Measurements from ENCODE around the gene CIB2.
A peak's percentile ranks its signal among the peaks of the same experiment; 100 is the strongest.
"Not testable (repeated sequence)": the region's sequence is repeated elsewhere in the genome, so short reads cannot be mapped to it uniquely, and the experiment has no call there.

The CIB2 gene

GRCh38 chr15:78159395-78159794 is 28.1 kb upstream of the CIB2 start:
- TF ChIP-seq POLR2A (IDR thresholded peaks at IDR 0.05; ENCODE audit: low read depth, low read length): no peak
- FAIRE-seq: no peak
- DNase-seq (ENCODE audit: insufficient read length, low spot score): no peak

DNA sequence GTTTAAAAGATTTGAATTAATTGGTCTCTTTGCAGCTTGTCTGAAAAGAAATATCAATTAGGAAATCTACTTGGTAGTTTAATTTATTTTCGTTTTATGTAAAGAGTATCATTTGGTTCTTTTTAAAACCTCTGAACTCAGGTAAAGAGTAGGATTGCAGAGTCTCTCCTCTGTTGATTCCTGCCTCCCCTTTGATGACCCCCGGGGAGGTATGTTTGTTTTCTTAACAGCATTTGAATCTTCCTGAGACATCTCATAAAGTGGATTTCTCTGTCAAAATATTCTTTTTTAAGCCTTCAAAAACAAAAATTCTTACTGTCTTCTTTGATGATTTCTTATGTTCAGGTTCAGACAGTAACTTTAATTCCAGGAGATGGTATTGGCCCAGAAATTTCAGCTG is 26.0 kb upstream of the CIB2 start:
- TF ChIP-seq POLR2A (IDR thresholded peaks at IDR 0.05; ENCODE audit: low read depth, low read length): no peak
- no peak for DNase-seq (ENCODE audit: insufficient read length, low spot score)
- no peak for FAIRE-seq

DNA sequence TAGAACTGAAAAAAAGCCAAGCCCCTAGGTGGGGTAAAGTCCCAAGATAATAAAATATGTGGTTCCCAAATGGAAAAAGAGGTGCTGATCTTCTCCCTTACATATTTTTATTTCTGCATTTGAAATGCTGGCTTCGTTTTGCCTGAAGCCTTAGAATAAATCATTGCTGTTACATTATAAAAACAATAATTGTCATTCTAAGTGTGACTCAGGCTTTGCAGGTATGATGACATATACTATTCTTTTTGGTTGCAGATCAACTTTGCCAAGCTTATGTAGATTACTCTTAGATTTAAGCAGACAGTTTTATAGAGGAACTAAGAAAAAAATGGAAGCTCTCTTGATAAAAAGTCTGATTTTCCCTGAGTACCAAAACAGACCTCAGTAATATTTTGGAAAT is 25.4 kb upstream of the CIB2 start:
- FAIRE-seq (no peak), DNase-seq (ENCODE audit: insufficient read length, low spot score) (no peak)
- TF ChIP-seq POLR2A (IDR thresholded peaks at IDR 0.05; ENCODE audit: low read depth, low read length): no peak

DNA sequence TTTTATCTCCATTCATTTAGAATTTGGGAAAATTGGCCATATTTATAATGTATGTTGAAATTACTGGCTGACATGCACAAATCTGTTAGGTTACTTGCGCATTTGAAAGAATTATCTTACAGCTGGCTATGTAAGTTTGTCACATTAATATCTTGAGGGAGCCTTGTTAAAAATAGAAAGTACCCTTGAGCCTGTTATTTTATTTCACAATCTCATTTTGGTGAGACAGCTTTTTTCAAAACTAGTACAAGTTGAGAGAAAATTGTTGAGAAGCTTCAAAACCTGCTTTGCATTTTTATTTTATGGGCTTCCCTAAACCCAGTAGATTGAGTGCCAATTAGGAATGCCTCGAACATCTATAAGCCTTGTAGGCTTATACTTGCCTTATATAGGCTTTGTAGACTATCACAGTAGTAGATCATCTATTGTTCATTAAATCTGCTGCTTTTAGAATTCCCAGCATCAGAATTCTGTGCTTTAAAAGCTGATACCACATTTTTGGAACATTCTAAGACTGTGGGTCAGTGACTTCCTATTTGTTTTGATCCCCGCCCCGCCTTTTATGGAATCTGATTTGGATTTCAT is 24.2 kb upstream of the CIB2 start:
- FAIRE-seq: no peak
- TF ChIP-seq POLR2A (IDR thresholded peaks at IDR 0.05; ENCODE audit: low read depth, low read length): no peak
- DNase-seq (ENCODE audit: insufficient read length, low spot score): no peak

- no peak for DNase-seq (ENCODE audit: insufficient read length, low spot score)
- no peak for TF ChIP-seq POLR2A (IDR thresholded peaks at IDR 0.05; ENCODE audit: low read depth, low read length)
- no peak for FAIRE-seq
Observed at GRCh38 chr15:78154955-78155354, 23.7 kb upstream of the CIB2 start.

DNA sequence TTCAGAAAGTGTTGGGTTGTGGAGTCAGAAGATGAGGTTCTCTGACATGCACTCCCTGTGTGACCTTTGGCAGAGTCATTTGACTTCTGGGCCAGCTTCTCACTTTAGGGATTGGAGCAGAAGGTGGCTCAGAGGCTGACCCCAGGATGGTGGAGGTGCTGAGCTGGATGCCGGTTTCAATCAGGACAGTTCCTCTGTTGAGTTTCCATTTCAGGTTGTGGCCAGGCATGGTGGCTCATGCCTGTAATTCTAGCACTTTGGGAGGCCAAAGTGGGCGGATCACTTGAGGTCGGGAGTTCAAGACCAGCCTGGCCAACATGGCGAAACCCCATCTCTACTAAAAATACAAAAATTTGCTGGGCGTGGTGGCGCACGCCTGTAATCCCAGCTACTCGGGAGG is 19.8 kb upstream of the CIB2 start:
- FAIRE-seq; DNase-seq (ENCODE audit: insufficient read length, low spot score): not testable (repeated sequence)

DNA sequence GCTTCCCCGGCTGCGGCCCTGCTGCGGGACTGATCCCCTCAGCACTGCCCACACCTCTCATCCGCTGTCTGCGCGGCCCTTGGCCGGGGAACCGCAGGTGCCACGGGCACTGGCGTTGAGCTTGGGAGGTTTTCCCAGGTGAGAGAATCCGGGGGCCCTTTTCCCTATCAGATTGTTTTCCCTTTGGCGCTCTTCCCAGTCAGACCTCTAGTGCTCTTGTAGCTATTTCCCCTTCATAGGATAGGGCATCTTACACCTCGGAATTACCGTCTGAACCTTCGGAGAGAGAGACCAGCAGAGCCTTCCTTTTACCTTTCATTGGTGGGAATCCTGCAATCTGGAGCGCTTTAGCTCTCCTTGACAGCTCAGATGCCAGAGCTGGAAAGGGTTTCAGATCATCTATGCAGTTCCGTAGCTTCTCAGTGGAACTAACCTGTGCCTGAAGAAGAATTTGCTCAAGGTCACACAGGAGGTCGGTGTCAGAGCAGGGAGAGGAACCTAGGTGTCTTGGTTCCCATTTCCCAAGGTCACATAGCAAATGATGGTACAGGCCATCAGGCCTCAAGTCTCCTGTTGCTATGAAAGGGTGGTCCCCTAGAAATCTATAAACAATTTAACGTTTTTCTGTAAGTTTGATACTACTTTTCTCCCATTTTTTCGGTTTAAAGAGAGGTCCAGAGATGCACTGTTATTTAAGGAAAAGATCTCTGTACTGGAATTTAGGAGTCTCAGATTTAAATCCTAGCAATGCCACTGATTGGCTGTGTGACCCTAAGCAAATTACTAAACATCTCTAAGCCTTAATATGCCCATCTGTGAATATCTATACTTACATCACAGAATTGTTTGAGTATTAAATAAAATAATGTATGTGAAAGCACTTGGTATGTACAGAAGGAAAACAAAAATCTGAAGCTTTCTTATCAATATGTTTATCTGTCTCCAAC is 18.8 kb upstream of the CIB2 start:
- FAIRE-seq: no peak
- TF ChIP-seq POLR2A (IDR thresholded peaks at IDR 0.05; ENCODE audit: low read depth, low read length): no peak
- no peak for DNase-seq (ENCODE audit: insufficient read length, low spot score)

GRCh38 chr15:78149068-78149804 is 18.0 kb upstream of the CIB2 start, which contains the start of gene IDH3A:
Gene IDH3A (plus strand): TSS chr15:78149362. CDS start chr15:78149404, 42 bp downstream.
- FAIRE-seq (no peak), DNase-seq (ENCODE audit: insufficient read length, low spot score) (peak; percentile 76)
- TF ChIP-seq POLR2A (IDR thresholded peaks at IDR 0.05; ENCODE audit: low read depth, low read length): peak; percentile 94

- FAIRE-seq: no peak
- TF ChIP-seq POLR2A (IDR thresholded peaks at IDR 0.05; ENCODE audit: low read depth, low read length): no peak
- DNase-seq (ENCODE audit: insufficient read length, low spot score): no peak
Observed at GRCh38 chr15:78148392-78149067, 17.3 kb upstream of the CIB2 start.

DNA sequence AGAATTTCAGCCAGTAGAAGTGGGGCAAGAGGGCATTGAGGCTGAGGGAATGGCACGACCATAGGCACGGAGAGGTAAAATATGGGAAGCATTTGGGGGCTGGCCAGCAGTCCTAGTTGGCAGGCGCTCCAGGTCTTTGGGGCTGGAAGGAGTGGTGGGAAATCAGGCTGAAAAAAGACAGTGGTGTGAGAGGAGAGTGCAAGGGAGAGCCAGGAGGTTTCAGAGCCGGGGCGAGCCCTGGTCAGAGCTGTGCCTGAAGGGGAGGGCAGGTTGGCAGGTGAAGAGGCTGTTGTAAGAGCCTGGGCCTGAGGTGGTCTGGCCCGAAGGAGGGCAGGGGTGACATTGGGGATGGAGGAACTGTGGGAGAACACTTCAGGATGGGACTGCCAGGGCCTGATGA is 16.3 kb upstream of the CIB2 start:
- DNase-seq (ENCODE audit: insufficient read length, low spot score) (no peak), FAIRE-seq (no peak)
- no peak for TF ChIP-seq POLR2A (IDR thresholded peaks at IDR 0.05; ENCODE audit: low read depth, low read length)

DNA sequence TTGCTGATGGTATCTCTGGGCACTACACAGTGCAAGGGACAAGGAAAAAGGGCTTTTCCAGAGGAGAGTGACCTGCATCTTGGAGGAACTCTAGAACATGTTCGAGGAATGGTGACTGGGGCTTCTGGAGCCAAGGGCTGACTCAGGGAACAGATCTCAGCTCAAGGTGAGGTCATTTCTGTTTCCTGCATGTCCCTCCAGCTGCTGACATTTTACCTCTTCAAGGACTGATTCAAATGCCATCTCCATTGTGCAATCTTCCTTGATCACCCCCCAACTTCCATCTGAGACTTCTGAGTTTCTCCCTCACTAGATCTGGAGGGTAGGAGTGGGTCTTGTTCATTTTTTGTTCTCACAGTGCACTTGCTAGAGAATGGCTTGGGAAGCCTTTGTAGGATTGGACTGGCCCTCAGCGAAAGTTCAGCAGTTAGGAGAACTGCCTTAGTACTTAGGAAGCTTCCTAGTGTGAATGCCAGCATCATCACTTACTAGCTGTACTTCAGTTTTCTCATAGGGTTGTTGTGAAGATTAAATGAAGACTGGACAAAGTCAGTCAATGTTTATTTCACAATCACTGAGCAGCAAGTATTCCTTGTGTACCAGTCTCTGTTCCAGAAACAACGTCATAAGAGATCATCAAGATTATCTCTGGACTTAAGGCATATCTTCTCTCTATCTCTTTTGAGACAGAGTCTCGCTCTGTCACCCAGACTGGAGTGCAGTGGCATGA is 15.3 kb upstream of the CIB2 start:
- DNase-seq (ENCODE audit: insufficient read length, low spot score) (no peak), FAIRE-seq (no peak)
- TF ChIP-seq POLR2A (IDR thresholded peaks at IDR 0.05; ENCODE audit: low read depth, low read length): no peak

GRCh38 chr15:78142332-78142731 is 11.1 kb upstream of the CIB2 start:
- TF ChIP-seq POLR2A (IDR thresholded peaks at IDR 0.05; ENCODE audit: low read depth, low read length): no peak
- FAIRE-seq (no peak), DNase-seq (ENCODE audit: insufficient read length, low spot score) (no peak)

DNA sequence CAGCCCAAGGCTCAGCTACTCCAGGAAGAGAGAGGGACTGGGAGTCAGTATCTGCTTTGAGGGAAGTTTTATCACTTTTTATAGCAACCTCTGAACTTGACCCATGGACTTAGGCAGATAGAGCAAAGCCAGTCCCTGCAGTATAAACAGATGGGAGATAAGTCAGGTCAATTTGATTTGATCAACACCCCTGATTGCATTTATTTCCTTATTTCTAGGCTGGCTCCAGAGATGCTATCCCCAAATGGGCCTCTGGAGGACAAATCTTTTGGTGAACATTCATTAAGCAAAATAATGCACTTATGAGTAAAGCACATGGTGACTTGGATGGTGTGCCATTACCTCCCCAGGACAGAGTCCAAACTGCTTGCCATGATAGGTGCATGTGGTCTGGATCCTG is 9.0 kb upstream of the CIB2 start:
- no peak for FAIRE-seq
- TF ChIP-seq POLR2A (IDR thresholded peaks at IDR 0.05; ENCODE audit: low read depth, low read length): no peak

More for the DNA sequence above, 9.0 kb upstream of the CIB2 start:
- no peak for DNase-seq (ENCODE audit: insufficient read length, low spot score)
